Medulla oblongata (tissue), 1 donor: ENCODE data around the gene SLC4A5.
A peak's percentile ranks its signal among the peaks of the same experiment; 100 is the strongest.
"Not testable (repeated sequence)": the region's sequence is repeated elsewhere in the genome, so short reads cannot be mapped to it uniquely, and the experiment has no call there.

ENCODE experiments used
- DNase-seq: peaks from one replicate; pipeline ENCODE4 v3.0.0-alpha.2; 2015; ENCODE audit errors: extremely low spot score

SLC4A5 gene

GRCh38 chr2:74229865-74230264, 113.4 kb downstream of the SLC4A5 start:
- DNase-seq = not testable (repeated sequence)

- DNase-seq = no peak
These were observed 114.4 kb downstream of the SLC4A5 start for GRCh38 chr2:74228772-74229171.

DNA sequence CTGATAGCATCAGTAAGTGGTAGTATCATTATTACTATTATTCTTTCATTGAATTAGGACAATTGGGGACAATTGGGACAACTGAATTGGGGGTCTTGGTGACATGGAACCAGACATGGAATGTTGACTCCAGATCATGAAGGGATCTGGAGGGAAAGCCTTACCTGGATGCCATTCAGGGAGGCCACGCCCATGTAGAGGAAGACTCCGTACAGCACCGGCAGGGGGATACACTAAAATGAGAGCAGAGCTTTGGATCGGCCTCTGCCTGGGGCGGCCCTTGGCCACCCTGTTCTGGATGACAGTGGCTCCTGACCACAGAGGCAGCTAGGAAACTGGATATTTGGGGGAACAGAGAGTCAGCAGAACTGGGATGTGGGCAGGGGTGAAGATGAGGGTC, 115.6 kb downstream of the SLC4A5 start:
- DNase-seq = no peak

GRCh38 chr2:74226648-74227213, 116.5 kb downstream of the SLC4A5 start:
- no peak for DNase-seq

GRCh38 chr2:74225698-74226459, 117.3 kb downstream of the SLC4A5 start:
- DNase-seq = no peak

- no peak for DNase-seq
These were observed 119.1 kb downstream of the SLC4A5 start for GRCh38 chr2:74223941-74224770.

GRCh38 chr2:74222300-74222650, 120.9 kb downstream of the SLC4A5 start:
- no peak for DNase-seq

DNA sequence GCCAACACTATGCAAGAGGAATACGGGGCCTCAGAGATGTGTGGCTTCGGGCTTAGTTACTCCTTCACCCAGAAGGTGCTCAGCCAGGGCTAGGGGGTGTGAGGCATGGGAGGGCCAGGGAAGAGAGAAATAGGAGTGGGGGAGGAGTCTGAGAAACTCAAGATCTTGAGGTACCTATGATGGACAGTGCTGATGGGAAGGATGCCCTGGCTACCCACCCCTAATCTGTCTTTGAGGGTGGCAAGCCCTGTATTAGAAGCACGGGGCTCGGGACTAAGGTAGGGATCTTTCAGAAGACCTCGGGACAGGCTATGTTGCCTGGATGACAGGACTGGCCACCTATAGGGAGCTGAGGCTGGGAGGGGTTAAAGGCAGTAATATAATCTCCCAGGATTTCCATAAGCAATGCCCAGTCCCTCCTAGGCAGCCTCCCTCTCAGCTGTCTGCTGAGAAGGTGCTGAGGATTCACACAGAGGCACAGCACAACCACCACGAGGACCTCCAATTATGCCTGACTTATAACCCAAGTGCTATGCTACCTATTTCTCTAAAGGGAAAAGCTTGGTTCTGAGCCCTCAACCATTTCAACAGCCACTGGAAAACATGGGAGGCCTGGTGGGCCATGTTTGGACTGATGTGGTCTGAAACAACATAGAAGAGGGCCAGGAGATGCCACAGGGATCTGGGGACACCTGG, 121.5 kb downstream of the SLC4A5 start:
- DNase-seq = no peak

DNA sequence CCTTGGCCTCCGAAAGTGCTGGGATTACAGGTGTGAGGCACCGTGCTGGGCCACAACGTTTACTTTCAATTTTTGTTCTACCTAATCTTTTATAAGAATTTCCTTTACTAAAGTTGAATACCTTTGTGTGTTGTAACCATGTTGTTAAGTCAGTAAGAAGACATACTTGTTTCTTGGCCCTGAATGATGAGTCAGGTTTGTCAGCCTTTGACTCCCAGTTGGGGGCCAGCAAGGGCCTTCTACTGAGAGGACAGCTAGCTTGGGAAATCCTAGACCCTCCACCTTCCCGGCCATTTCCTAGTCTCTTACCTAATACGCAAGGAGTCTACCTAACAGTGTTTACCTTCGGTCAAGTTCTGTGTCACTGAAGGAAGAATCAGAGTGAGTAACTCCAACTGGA, 122.1 kb downstream of the SLC4A5 start:
- no peak for DNase-seq

- DNase-seq = no peak
These were observed 123.2 kb downstream of the SLC4A5 start for GRCh38 chr2:74219846-74220486.

DNA sequence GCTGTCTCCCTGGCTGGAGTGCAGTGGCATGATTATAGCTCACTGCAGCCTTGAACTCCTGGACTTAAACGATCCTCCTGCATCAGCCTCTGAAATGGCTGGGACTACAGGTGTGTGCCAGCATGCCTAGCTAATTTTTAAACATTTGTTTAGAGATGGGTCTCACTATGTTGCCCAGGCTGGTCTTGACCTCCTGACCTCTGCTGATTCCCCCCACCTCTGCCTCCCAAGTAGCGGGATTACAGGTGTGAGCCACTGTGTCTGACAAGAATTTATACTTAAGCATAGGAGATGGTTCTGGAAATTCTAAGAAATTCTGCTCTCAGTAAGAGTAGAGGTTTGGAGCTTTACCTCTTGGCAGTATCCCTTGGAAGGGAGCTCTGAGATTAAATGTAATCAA, 126.6 kb downstream of the SLC4A5 start:
- DNase-seq = no peak

- not testable (repeated sequence) for DNase-seq
These were observed 127.4 kb downstream of the SLC4A5 start for GRCh38 chr2:74215771-74216170.

DNA sequence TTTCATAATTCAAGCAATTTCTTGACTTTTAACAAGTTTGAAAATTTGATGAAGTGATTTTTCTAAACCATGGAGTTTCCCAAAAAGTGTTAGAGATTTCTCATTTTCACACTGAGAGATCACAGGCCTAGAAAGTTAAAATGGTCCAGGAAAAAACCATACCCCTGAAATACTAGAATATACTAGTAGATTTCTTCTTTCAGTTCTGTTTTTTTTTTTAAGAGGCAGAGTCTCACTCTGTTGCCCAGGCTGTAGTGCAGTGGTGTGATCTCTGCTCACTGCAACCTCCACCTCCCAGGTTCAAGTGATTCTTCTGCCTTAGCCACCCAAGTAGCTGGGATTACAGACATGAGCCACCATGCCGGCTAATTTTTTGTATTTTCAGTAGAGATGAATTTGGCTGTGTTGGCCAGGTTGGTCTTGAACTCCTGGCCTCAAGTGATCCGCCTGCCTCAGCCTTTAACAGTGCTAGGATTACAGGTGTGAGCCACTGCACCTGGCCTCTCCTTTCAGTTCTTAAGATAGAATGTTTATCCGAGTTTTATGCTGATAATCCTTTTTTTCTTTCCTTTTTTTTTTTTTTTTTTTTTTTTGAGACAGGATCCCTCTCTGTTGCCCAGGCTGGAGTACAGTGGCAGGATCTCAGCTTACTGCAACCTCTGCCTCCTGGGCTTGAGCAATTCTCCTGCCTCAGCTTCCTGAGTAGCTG, 130.4 kb downstream of the SLC4A5 start:
- no peak for DNase-seq

DNA sequence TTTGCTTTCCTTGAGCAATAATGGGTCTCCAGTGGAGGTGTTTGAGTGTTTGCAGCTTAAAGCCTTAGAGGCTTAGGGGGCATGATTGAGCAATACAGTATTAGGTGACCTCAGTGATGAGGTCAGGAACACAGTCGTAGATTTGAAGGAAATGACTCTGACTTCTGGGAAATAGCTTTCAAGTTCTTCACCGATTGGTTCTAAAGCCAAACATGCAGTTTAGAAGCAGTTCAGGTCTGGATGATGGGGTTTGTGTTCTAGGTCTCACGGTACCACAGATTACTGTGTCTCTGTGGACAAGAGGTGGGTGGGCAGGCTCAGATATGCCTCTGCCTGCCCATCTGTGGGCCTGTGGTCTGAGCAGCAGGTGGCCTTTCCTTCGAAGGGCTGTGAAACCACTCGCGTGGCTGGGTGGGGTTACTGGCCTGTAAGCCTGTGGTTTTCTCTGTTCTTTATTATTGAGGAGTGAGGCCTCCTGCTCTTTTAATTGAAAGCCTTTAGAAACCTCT, 137.0 kb downstream of the SLC4A5 start:
- DNase-seq = no peak

DNA sequence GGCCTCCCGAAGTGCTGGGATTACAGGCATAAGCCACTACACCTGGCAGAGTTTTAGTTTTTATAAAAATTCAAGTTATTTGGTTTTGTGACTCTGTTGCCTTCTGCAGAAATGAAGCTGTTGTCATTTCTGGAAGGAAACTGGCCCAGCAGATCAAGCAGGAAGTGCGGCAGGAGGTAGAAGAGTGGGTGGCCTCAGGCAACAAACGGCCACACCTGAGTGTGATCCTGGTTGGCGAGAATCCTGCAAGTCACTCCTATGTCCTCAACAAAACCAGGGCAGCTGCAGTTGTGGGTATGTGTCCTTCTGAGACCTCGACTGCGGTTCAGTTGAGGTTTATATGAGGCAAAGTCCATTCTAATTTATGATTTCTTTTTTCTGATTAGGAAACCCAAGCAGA, 137.6 kb downstream of the SLC4A5 start:
- DNase-seq = no peak

DNA sequence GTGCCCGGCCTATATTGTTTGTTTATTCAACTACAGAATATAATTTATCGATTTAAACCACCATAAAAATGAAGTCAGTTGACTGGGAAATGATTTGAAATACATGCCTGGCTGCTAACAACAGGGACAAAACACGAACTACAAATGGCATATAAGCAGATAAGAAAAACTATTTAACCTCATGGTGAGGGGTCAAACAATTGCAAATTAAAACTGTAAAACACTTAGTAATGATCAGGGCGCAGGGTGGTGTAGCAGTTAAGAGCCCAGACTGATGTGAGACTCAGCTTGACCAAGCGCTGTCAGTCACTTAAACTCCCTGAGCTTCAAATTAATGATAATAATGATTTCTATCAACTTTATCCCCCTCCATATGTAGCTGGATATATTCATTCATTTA, 138.1 kb downstream of the SLC4A5 start:
- DNase-seq = no peak

GRCh38 chr2:74204436-74204835, 138.8 kb downstream of the SLC4A5 start:
- no peak for DNase-seq

DNA sequence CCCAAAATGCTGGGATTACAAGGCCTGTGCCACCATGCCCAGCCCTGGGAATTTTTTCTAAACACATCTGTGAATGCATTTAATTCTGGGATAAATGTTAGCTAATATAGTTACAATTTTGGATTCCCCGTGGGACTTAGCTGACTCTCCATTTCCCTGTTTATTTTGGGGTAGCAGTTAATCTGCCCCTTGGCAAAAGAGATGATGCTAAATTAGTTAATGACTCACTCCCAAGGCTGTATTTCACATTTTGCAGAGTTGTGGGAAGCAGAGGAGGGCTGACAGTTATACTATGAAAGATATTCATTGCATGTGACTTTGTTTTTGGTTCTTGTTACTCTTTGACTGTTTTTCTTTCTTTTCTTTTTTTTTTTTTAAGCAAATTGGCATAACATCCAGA, 141.6 kb downstream of the SLC4A5 start:
- no peak for DNase-seq

GRCh38 chr2:74201196-74201595, 142.0 kb downstream of the SLC4A5 start:
- DNase-seq = no peak

- DNase-seq = peak; percentile 26
These were observed 143.3 kb downstream of the SLC4A5 start for GRCh38 chr2:74199871-74200305.

DNA sequence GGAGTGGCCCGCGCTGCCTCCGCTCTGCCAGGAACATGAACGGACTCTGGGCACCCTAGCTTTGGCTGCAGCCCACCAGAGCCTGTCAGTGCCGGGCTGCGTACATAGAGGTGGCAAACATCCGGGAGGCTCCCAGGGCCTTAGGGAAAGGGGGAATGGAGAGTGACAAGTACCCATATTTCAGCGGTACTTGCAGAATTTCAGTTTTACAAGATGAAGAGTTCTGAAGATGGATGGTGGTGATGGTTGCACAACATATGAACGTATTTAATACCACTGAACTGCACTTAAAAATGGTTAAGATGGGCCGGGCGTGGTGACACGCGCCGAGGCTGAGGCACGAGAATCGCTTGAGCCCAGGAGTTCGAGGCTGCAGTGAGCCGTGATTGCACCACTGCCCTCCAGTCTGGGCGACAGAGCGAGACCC, 143.9 kb downstream of the SLC4A5 start:
- no peak for DNase-seq
